ENCODE results near the gene TCF3.

- TF ChIP-seq POLR2A (IDR thresholded peaks at IDR 0.05) (no peak), CTCF (IDR thresholded peaks at IDR 0.05) (no peak)
Measured at GRCh38 chr19:1700733-1701663, 48.6 kb upstream of the TCF3 start.

Data from adrenal gland (tissue), 5 donors.